IPS-NIHi11 (cell line): ENCODE data around the gene DEFB129.
"Not testable (repeated sequence)": the region's sequence is repeated elsewhere in the genome, so short reads cannot be mapped to it uniquely, and the experiment has no call there.

Experiments
- DNase-seq: peaks from one replicate; pipeline ENCODE4 v3.0.0; 2012; ENCODE audit warnings: mixed read lengths, low spot score

Gene DEFB129

GRCh38 chr20:226958-227357 is at the start of gene DEFB129:
Gene DEFB129 (plus strand): TSS chr20:227258. CDS start chr20:227289, 31 bp downstream.
- DNase-seq, result no peak

GRCh38 chr20:184288-184687 is 42.8 kb upstream of the DEFB129 start:
- DNase-seq, result no peak

- DNase-seq, result no peak
Observed at GRCh38 chr20:187733-188132, 39.3 kb upstream of the DEFB129 start.

GRCh38 chr20:189611-190010 is 37.4 kb upstream of the DEFB129 start, which contains the start of gene DEFB128:
Gene DEFB128 (minus strand): TSS chr20:189711. CDS start chr20:189623, 88 bp downstream.
- no peak for DNase-seq

GRCh38 chr20:198225-198624 is 28.8 kb upstream of the DEFB129 start:
- DNase-seq, result no peak

GRCh38 chr20:199996-200395 is 27.1 kb upstream of the DEFB129 start:
- no peak for DNase-seq

GRCh38 chr20:203630-204029 is 23.4 kb upstream of the DEFB129 start:
- DNase-seq, result not testable (repeated sequence)

DNA sequence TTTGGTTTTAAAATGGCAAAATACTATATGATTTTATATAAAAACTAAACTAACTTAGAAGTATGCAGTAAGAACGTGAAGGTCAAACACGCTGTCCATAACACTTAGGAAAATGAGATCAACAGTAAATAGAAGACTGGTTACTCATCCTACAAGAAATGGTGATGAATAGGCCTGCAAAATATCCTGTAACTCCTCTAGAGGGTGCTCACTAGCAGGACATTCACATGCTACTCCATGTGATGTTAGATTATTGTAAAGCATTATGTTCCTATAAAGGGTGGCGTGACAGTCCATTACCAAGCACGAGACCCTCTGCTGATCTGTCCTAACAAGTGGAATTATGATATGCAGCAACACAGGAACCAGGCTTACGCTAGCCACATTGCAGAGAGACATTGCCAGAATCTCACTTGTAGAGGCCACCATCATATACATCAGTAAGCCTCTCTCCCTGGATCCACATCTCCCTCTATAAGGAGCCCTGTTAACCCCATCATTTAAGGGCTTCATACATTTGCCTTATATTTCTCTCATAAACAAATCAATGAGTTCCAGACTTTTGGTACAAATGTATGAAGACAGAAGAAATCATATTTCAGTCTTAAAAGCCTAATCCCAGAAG is 18.0 kb upstream of the DEFB129 start:
- DNase-seq, result peak; percentile 32

DNA sequence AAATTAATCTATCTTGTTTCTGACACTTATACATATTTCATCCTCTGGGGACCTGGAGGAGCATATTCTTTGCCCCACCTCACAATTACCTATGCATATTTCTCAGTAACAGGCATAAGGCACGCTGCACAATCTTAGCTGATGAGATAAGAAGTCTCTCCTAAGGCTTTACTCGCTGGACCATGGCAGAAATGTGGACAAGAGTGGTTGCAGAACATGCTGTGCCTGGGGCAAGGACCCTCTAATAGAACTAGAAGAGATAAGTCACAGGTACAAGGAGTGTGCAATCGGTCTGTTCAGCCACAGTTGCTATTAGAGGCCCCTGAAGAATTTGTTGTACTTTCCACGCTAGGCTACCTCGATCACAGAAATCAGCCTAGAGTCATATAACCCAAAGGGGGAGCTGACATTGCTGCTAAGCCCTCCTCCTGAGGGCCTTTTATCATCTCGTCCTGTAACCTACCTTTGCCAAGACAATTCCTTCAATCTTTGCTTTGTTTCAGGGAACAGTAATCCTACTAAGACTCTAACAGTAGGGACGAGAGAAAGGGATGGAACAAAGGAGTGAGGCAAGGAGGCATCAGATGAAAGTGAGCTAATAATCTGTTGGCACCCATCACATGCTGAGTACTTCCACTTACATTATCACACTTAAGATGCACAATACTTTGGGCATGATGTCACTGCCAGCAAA is 16.1 kb upstream of the DEFB129 start:
- DNase-seq, result no peak

DNA sequence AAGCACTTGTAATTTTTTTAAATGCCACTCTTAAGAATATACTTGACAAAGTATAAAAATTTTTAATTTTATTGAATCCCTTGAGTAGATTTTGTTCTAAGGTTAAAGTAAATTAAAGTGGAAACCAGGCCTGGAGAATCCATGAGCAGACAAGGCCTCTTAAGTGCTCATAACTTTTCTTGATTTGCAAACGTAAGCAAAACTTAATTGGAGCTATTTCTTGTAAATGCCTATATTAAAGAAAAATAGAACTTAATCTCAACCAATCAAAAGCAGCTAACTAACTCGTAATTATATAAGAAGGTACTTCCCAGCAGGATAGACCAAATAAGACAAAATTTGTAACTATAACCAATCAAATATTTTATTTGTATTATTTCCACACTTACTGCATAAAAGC is 12.7 kb upstream of the DEFB129 start:
- no peak for DNase-seq

DNA sequence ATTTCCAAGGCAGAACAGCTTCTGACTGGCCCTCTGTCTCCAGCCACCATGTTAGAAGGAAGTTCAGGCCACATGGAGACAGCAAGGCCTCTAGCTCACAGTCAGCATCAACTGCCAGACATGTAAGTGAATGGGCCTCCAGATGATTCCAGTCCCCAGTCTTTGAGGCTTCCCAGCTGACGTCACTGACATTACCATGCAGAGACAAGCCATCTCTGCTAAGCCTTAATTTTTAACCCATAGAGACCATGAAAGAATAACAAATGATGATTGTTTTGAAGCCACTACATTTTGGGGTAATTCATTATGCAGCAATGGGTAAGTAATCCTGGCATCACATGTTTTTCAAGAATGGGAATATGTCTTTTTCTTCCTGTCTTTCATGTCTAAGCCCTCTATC is 11.3 kb upstream of the DEFB129 start:
- no peak for DNase-seq

DNA sequence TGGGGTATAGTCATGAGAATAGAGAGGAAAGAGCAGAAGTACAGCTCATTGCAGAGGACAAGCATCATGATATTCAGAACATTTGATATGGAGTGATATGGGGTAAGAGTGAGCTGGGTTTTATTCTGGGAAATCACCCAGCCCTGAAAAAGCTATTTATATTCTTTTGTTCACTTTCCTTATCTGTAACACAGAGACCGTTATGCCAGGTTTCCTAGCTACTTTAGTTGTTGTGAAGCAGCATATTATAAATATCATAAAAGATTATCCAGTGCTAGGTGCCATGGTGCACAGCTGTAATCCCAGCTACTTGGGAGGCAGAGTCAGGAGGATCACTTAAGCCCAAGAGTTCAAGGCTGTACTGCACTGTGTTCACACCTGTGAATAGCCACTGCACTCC is 9.8 kb upstream of the DEFB129 start:
- DNase-seq, result no peak

- peak; percentile 28 for DNase-seq
Observed at GRCh38 chr20:219290-220115, 7.6 kb upstream of the DEFB129 start.

DNA sequence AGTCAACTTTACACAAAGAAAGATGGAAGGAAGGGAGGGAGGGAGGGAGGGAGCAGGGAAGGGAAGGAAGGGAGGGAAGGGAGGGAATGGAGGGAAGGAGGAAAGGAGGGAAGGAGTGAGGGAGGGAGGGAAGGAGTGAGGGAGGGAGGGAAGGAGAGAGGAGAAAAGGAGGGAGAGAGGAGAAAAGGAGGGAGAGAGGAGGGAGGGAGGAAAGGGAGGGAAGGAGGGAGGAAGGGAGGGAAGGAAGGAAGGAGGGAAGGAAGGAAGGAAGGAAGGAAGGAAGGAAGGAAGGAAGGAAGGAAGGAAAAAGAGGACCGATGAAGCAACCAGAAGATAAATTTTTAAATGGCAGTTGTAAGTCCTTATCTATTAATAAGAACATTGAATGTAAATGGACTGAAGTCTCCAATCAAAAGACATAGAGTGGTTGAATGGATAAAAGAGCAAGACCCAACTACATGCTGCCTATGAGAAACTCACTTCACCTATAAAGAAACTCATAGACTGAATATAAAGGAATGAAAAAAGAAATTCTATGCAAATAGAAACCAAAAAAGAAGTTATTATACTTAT is 5.7 kb upstream of the DEFB129 start:
- no peak for DNase-seq

DNA sequence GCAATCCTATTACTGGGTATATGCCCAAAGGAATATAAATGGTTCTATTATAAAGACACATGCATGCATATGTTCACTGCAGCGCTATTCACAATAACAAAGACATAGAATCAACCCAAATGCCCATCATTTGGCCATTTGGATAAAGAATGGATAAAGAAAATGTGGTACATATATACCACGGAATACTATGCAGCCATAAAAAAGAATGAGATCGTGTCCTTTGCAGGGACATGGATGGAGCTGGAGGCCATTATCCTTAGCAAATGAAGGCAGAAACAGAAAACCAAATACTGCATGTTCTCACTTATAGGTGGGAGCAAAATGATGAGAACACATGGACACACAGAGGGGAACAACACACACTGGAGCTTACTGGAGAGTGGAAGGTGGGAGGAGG is 1.2 kb upstream of the DEFB129 start:
- DNase-seq, result not testable (repeated sequence)

DNA sequence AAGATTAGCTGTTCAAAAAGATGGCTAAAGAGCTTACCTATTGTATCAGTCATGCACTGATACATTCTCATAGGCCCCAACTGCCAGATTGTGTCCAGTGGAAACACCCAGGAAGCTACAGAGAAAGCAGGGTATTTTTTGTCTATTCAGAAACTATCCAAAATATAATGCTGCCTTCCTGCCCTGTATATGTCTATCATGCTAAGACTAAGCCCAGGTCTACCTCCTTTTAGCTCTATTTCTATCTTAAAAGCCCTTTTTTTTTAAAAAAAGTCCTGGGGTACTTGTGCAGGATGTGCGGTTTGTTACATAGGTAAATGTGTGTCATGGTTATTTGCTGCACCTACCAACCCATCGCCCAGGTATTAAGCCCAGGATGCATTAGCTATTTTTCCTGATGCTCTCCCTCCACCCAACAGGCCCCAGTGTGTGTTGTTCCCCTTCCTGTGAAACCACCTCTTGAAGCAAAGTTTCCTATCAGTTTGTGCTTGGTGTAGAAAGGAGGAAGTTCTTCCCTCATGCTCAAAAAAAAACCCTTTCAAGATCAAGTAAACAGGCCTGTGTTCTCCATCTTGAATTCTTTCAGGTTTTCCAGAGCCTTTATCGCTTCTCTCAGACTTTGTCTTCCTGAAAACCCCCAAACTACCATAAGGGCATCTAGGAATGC is 514 bp downstream of the DEFB129 start:
- no peak for DNase-seq

DNA sequence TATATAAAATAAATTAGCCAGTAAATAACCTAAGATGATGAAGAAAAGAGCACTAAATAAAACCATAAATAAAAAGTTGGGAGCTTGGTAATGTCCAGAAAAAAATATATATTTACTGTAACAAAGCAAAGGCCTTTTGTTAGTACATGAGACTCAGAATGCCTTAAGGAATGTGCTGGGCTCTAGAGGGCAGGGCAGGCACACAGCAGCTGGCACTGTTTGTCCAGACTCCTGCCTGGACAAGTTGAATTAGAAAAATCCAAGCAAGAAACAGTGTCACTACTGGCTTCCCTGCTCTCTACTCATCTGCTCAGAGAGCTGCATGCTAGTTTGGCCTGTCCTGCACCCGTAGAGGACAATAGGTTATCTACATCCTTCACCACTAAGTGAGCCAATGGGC is 8.8 kb downstream of the DEFB129 start:
- no peak for DNase-seq

- DNase-seq, result no peak
Observed at GRCh38 chr20:237489-237888, 10.4 kb downstream of the DEFB129 start.

- DNase-seq, result no peak
Observed at GRCh38 chr20:237929-238328, 10.9 kb downstream of the DEFB129 start.

- no peak for DNase-seq
Observed at GRCh38 chr20:242905-243304, 15.8 kb downstream of the DEFB129 start.

GRCh38 chr20:251354-251753 is 24.3 kb downstream of the DEFB129 start:
- no peak for DNase-seq

DNA sequence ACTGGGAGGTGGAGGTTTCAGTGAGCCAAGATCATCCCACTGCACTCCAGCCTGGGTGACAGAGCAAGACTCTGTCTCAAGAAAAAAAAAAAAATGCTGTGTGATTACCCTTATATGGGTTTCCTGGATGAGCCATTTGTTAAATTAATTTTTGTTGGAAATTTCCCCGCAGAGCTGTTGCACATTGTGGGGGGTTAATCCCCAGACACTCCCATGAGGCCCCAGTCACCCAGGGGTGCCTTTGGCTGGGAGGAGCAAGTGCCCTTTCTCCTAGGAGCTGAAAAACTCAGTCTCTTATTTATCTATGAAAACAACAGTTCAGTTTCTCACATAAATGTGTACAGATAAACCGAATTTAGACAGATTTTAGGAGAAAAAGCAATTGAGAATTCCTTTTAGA is 25.7 kb downstream of the DEFB129 start:
- DNase-seq, result no peak
